Cardiac muscle cell (in vitro differentiated cells and primary cell): ENCODE results near the gene CELSR1. TPM values are rescaled to one million over a fixed set of nuclear protein-coding genes. Genes with fewer than 3 reads are reported as not detected.

ENCODE experiments used
- DNase-seq, 2 donors: peaks; one replicate each; pipeline versions ENCODE4 v3.0.0 to v3.0.0-alpha.2; 2010 to 2017; ENCODE audit warnings: low read depth in 1 of 2, low spot score in 1 of 2
- H3K27ac ChIP-seq: fragments of 200-600 bp; sonication (generic); 2 replicates; pipeline ENCODE4 v1.5.1; 2016
- H3K27me3 ChIP-seq: fragments of 200-600 bp; sonication (generic); 2 replicates; pipeline ENCODE4 v1.6.0; 2016; ENCODE audit warnings: control low read depth
- H3K36me3 ChIP-seq: fragments of 200-600 bp; sonication (generic); 2 replicates; pipeline ENCODE4 v1.5.1; 2016; ENCODE audit warnings: control low read depth
- H3K4me1 ChIP-seq: fragments of 200-600 bp; sonication (generic); 2 replicates; pipeline ENCODE4 v1.8.1; 2017; ENCODE audit warnings: low read depth, mild to moderate bottlenecking, mixed run types
- H3K4me3 ChIP-seq: fragments of 200-600 bp; sonication (generic); 2 replicates; pipeline ENCODE4 v1.5.1; 2016; ENCODE audit warnings: mild to moderate bottlenecking
- H3K9me3 ChIP-seq: fragments of 200-600 bp; sonication (generic); 2 replicates; pipeline ENCODE4 v1.5.1; 2017; ENCODE audit warnings: low read depth, mild to moderate bottlenecking, control low read depth
- polyA plus RNA-seq: library from polyadenylated mRNA; unstranded; fragments of >200 nt; fragmentation: Nextera tagmentation; extraction: Ambion mirVana; gene quantifications from 2 replicates; pipeline ENCODE4 v1.2.1, GENCODE V29; 2016
- total RNA-seq: library from RNA; depleted of rRNA; stranded (reverse); fragments of >200 nt; gene quantifications from 2 replicates; pipeline ENCODE4 v1.2.3, GENCODE V29; 2016
- TF ChIP-seq, protein P1 (sequence below): IDR thresholded peaks from 2 replicates; pipeline ENCODE4 v1.5.1; 2012; ENCODE audit warnings: low read depth, mild to moderate bottlenecking, low read length

Gene CELSR1
- total and polyA plus RNA-seq, 2 experiments from 2014 or later = 9.0 to 37.4 TPM

DNA sequence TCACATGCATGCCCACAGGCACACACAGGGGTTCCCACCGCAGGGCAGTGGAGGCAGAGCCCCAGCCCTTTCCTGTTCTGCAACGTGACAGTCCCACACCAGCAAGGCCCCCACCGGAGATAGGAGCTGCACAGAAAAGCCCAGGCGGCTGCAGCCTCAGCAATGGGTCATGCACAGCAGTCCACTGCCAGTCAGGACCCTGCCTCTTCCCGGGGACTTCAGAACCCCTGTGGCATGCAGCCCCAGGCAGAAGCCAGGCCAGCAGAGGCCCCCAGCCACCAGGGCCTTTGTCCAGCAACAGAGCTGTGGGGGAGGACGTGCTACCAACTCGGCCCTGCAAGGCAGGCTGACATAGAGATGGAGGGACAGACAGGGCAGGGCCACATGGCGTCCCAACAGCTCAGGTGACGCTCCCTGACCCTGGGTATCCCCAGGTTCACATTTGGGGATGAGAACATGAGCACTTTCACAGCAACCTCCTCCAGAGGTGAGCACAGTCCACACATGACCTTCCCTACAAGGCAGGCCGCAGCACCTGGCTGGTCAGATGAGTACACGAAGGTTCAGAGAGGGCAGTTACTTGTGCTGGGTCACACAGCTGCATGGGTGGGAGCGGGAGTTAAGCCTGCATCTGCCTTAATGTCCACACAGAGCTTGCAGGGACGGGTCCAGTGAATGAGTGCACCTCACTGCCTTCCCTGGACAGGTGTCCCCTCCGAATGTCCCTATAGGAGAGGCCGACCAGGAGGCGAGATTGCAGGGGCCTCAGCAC is 87.3 kb downstream of the CELSR1 start:
- TF ChIP-seq, protein P1, sequence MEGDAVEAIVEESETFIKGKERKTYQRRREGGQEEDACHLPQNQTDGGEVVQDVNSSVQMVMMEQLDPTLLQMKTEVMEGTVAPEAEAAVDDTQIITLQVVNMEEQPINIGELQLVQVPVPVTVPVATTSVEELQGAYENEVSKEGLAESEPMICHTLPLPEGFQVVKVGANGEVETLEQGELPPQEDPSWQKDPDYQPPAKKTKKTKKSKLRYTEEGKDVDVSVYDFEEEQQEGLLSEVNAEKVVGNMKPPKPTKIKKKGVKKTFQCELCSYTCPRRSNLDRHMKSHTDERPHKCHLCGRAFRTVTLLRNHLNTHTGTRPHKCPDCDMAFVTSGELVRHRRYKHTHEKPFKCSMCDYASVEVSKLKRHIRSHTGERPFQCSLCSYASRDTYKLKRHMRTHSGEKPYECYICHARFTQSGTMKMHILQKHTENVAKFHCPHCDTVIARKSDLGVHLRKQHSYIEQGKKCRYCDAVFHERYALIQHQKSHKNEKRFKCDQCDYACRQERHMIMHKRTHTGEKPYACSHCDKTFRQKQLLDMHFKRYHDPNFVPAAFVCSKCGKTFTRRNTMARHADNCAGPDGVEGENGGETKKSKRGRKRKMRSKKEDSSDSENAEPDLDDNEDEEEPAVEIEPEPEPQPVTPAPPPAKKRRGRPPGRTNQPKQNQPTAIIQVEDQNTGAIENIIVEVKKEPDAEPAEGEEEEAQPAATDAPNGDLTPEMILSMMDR = no peak
- Histone ChIP-seq H3K36me3 (no peaks in the 10 kb centered on the region), H3K27ac (no peak overlapping the region), H3K4me3 (no peak overlapping the region), H3K27me3 (no peaks in the 10 kb centered on the region), H3K9me3 (no peaks in the 10 kb centered on the region), H3K4me1 (peaks cover 7% of the 10 kb centered on the region)
- no peak for DNase-seq

DNA sequence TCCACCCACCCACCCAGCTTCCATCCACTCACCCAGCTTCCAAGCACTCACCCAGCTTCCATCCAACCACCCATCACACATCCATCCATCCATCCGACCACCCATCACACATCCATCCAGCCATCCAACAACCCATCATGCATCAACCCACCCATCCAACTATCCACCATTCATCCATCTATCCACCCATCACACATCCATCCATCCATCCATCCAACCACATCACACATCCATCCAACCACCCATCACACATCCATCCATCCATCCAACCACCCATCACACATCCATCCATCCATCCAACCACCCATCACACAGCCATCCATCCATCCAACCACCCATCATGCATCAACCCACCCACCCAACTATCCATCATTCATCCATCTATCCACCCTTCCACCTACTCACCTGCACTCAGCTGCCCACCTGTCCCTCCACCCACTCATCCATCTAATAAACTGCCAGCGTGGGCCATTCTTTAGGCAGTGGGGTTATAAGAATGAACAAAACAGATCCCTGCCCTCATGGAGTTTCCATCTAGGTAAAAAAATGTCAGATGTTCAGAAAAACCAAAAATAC is 88.2 kb downstream of the CELSR1 start:
- TF ChIP-seq, protein P1 = no peak
- H3K4me3 ChIP-seq = no peak overlapping the region
- H3K27ac ChIP-seq = no peak overlapping the region
- DNase-seq = no peak
- H3K4me1 ChIP-seq = peaks cover 9% of the 10 kb centered on the region
- no peaks in the 10 kb centered on the region for H3K27me3 ChIP-seq
- H3K9me3 ChIP-seq = no peaks in the 10 kb centered on the region
- H3K36me3 ChIP-seq = no peaks in the 10 kb centered on the region

DNA sequence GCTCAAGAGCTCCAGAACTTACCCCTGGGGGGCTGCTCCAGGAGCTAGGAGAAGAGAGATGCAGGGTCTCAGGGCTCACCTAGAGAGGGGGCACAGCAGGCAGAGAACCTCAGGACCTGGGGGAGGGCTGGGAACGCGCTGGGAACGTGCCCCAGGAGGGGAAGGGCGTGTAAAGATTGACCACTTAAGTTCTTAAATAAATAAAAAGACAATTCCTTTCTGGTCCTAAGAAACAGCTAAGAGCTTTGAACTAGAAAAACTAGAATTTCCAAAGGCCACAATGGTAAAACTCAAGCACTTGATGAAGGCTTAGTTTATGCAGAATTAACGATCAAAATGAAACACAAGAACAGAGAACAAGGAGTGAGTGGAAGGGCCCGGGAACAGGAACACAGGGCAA is 89.1 kb downstream of the CELSR1 start:
- DNase-seq = no peak
- Histone ChIP-seq H3K27me3 (no peaks in the 10 kb centered on the region), H3K36me3 (no peaks in the 10 kb centered on the region), H3K27ac (no peak overlapping the region), H3K4me3 (no peak overlapping the region), H3K9me3 (no peaks in the 10 kb centered on the region), H3K4me1 (peaks cover 14% of the 10 kb centered on the region)
- TF ChIP-seq, protein P1 = no peak

DNA sequence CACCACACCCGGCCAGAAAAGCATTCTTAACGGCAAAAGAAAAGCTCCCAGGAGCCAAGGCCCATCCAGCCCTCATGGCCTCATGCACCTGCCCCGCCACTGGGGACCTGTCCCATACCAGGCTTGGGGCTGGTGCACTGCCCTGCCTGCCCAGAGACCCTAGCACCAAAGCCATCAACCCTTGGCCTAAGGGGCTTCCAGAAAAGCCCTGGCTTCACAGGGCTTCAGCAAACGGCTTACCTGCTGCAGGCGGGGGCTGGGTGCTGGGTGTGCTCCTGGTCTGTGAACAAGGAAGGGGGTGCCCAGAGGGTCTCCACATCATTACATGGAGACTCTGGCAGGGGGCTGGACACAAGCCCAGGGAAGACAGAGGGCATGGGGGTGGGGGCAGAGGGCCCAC is 89.5 kb downstream of the CELSR1 start:
- no peaks in the 10 kb centered on the region for H3K9me3 ChIP-seq
- no peaks in the 10 kb centered on the region for H3K36me3 ChIP-seq
- peaks cover 14% of the 10 kb centered on the region for H3K4me1 ChIP-seq
- H3K27ac ChIP-seq = no peak overlapping the region
- TF ChIP-seq, protein P1 = no peak
- no peak for DNase-seq
- H3K27me3 ChIP-seq = no peaks in the 10 kb centered on the region
- no peak overlapping the region for H3K4me3 ChIP-seq

DNA sequence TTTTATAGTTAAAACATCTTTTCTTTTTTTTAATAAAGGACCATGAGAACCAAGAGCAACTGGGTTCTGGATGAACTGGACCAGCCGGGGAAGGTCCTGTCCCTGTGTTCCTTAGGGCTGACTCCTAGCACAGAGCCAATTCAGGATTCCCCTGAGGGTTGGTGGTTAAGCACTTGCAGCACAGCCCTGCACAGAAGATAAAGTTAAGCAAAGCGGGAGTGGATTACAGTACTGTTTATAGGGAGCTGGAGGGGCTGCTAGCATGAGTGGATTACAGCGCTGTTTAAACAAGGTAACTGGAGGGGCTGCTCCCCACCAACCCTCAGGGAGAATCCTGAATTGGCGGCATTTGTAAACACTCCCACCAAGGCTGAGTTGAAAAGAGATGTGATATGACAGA is 90.6 kb downstream of the CELSR1 start:
- Histone ChIP-seq H3K36me3 (no peaks in the 10 kb centered on the region), H3K4me1 (peaks cover 13% of the 10 kb centered on the region), H3K27ac (no peak overlapping the region), H3K9me3 (no peaks in the 10 kb centered on the region), H3K27me3 (no peaks in the 10 kb centered on the region), H3K4me3 (no peak overlapping the region)
- DNase-seq = peak in 1 of 2 donors; percentile 52
- TF ChIP-seq, protein P1 = no peak
